ENCODE data around the gene NEMF. TPM values are rescaled to one million over a fixed set of nuclear protein-coding genes. Genes with fewer than 3 reads are reported as not detected.
A peak's percentile ranks its signal among the peaks of the same experiment; 100 is the strongest.
"Not testable (repeated sequence)": the region's sequence is repeated elsewhere in the genome, so short reads cannot be mapped to it uniquely, and the experiment has no call there.

NEMF gene, protein sequence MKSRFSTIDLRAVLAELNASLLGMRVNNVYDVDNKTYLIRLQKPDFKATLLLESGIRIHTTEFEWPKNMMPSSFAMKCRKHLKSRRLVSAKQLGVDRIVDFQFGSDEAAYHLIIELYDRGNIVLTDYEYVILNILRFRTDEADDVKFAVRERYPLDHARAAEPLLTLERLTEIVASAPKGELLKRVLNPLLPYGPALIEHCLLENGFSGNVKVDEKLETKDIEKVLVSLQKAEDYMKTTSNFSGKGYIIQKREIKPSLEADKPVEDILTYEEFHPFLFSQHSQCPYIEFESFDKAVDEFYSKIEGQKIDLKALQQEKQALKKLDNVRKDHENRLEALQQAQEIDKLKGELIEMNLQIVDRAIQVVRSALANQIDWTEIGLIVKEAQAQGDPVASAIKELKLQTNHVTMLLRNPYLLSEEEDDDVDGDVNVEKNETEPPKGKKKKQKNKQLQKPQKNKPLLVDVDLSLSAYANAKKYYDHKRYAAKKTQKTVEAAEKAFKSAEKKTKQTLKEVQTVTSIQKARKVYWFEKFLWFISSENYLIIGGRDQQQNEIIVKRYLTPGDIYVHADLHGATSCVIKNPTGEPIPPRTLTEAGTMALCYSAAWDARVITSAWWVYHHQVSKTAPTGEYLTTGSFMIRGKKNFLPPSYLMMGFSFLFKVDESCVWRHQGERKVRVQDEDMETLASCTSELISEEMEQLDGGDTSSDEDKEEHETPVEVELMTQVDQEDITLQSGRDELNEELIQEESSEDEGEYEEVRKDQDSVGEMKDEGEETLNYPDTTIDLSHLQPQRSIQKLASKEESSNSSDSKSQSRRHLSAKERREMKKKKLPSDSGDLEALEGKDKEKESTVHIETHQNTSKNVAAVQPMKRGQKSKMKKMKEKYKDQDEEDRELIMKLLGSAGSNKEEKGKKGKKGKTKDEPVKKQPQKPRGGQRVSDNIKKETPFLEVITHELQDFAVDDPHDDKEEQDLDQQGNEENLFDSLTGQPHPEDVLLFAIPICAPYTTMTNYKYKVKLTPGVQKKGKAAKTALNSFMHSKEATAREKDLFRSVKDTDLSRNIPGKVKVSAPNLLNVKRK
- 10 to 100 TPM; 42.8 to 80.8 (median 50.0) TPM for polyA plus RNA-seq (ENCODE audit: low read depth in 6 of 6)

DNA sequence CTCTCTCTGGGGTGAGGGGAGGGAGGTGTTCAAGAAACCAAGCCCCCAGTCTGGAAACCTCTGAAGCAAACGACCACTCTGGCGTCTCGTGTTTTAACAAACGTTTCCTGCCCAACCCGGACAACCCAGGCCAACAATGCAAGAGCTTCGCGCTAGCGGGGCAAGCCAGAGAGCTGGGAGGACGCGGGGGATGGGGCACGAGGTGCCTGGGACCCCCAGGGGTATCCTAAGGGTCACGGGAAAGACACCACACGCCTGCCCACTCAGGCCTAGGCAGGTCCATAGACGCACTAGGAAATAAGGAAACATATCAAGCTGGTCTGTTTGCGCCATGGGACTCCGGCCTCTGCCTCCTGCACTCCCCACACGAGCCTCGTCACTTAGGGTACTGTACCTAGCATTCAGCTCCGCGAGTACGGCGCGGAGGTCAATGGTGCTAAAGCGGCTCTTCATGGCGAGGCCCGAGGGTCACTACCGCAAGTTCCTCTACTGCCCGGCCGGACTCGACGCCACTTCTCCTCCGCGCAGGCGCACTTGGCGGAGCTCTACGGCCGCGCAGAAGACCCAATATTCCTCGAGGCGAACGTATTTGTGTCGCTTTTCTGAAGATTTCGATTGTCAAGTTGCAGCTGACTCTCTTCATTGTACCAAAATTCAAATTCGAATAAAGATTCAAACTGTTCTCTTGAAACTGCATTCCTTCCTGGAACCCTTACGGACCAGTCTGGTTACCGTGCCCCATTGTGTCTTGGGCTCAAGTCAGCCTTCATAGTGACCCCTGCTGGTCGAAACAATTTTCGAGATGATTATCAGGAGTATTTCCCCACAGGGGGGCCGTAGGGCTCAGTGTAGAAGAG lies at the start of gene NEMF:
Gene NEMF, minus strand, starts transcription at position 488 of the 857 bp plus-strand sequence. Its CDS starts 35 bp downstream, at position 453.
- H3K27me3 Mint-ChIP-seq, result no peaks in the 10 kb centered on the region

DNA sequence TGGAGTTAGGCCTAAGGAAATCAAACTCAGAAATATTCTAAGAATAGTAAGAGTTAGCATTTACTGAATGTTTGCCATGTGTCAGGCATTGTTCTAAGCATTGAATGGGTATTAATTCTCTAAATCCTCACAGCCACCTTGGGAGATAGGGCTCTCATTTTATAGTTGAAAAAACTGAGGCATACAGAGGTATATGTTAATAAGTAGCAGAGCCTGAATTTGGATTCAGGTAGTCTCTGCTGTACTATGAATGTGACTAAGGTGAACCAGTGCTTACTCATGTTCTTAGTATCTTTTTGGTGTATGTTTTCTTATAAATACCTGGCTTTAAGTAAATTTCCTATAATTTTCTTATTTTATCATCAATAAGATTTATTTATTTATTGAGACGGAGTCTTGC lies 48.4 kb upstream of the NEMF start:
- Mint-ChIP-seq H3K36me3 (peaks cover 0 to 9% of the 10 kb centered on the region in 2 donors), H3K27me3 (no peaks in the 10 kb centered on the region), H3K4me1 (peaks cover 31 to 47% (median 42%) of the 10 kb centered on the region in 3 donors), H3K4me3 (no peak overlapping the region), H3K27ac (peak overlapping the region in 2 of 6 donors; percentile 21 to 30), H3K9me3 (peaks cover 0 to 2% (median 0%) of the 10 kb centered on the region in 7 donors)
- no peak for ATAC-seq (ENCODE audit: low read depth in 2 of 2)
- DNase-seq, result no peak

More for the DNA sequence above, at the start of gene NEMF:
- DNase-seq (peak; percentile 85), ATAC-seq (ENCODE audit: low read depth in 2 of 2) (peak; percentile 82 to 84)
- Mint-ChIP-seq H3K4me3 (peak within 1 kb of the TSS; percentile 96 to 100 (median 98)), H3K36me3 (peaks cover 6 to 11% of the 10 kb centered on the region in 2 donors), H3K27ac (peak within 1 kb of the TSS; percentile 93 to 99 (median 97)), H3K9me3 (peaks cover 0 to 1% (median 0%) of the 10 kb centered on the region in 7 donors), H3K4me1 (peaks cover 23 to 57% (median 31%) of the 10 kb centered on the region in 3 donors)

DNA sequence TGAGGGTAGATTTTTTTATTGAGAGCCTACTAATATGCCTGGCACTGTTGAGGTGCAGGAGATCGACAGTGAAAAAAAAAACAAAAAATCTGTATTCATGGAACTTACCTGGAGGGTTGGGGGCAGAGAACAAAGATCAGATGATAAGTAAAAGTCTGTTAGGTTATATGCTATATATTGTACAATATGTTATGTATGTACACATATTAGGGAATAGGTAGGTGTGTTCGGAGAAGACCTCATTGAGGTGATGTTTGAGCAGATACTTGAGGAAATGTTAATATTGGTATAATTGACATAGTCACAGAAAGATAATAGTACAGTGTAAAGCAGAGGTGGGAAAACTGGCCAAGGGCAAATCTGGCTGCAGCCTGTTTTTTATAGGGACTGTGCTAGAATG lies 45.9 kb upstream of the NEMF start:
- Mint-ChIP-seq H3K4me3 (peak overlapping the region in 4 of 8 donors; percentile 7 to 38 (median 18)), H3K9me3 (no peaks in the 10 kb centered on the region), H3K27me3 (no peaks in the 10 kb centered on the region), H3K4me1 (peaks cover 42 to 56% (median 51%) of the 10 kb centered on the region in 3 donors), H3K36me3 (peaks cover 20 to 33% of the 10 kb centered on the region in 2 donors), H3K27ac (peak overlapping the region in 5 of 6 donors; percentile 1 to 89 (median 83))
- DNase-seq (no peak), ATAC-seq (ENCODE audit: low read depth in 2 of 2) (no peak)

DNA sequence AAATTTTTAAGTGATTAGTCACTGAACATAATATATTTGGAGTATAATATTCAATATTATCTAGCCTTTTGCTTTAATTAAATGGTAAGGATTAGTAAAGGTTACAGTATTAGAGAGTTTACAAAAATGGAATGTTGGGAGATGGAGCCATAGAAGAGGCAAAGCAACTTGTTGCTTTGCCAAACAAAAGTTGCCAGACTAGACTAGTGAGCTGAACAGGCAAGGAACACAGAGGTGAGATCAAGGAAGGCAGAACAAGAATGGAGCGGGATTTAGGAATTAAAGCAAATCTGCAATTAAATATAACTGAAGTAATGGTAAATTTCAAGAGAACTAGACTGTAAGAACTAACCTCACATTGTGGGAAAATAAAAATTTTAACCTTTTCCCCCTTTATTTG lies 45.4 kb upstream of the NEMF start:
- H3K4me1 Mint-ChIP-seq, result peaks cover 42 to 56% (median 51%) of the 10 kb centered on the region in 3 donors
- ATAC-seq (ENCODE audit: low read depth in 2 of 2), result no peak
- H3K4me3 Mint-ChIP-seq, result peak overlapping the region in 4 of 8 donors; percentile 13 to 69 (median 30)
- no peaks in the 10 kb centered on the region for H3K27me3 Mint-ChIP-seq
- no peaks in the 10 kb centered on the region for H3K9me3 Mint-ChIP-seq
- peak overlapping the region; percentile 54 to 89 (median 77) for H3K27ac Mint-ChIP-seq
- H3K36me3 Mint-ChIP-seq, result peaks cover 20 to 33% of the 10 kb centered on the region in 2 donors
- no peak for DNase-seq

DNA sequence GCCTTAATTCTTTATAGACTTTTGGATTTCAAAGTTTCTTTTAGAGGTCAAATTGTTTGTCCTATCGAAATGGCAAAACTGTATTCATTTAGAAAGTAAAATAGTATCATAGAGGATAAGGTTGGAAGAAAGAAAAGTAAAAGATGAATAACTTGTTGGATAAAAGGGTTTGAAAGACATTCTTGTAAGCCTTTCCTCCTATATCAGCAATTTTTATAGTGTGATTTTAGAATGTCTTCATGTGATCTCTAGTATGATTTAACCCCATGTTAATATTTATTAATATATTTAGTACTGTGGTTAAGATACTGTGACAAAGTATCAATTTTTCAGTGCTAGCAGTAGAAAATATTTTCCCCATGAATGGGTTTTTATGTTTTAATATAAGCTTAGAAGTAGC lies 44.8 kb upstream of the NEMF start:
- Mint-ChIP-seq H3K27me3 (no peaks in the 10 kb centered on the region), H3K4me1 (peaks cover 43 to 56% (median 54%) of the 10 kb centered on the region in 3 donors), H3K9me3 (no peaks in the 10 kb centered on the region), H3K27ac (peak overlapping the region in 5 of 6 donors; percentile 28 to 88 (median 84)), H3K36me3 (peaks cover 20 to 33% of the 10 kb centered on the region in 2 donors), H3K4me3 (peak overlapping the region in 7 of 8 donors; percentile 30 to 100 (median 87))
- no peak for ATAC-seq (ENCODE audit: low read depth in 2 of 2)
- DNase-seq, result no peak

DNA sequence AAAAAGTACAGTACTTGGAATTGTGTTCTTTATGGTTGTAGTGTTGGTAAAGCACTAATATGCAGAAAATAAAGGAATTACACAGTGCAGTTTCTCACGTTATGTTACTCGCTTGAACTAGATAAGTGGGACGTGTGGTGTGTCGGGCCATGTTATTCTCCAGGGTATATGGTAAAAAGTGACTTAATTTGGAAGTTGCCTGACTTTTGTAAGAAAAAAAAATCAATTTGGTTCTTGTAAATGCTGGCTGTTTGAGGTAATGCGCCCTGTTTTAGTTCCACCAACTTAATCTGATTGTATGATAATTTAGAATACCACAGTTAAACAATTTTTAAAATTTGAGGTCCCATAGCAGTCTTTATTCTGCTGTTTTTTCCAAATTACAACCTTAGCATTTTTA lies 44.4 kb upstream of the NEMF start:
- Mint-ChIP-seq H3K27ac (peak overlapping the region in 5 of 6 donors; percentile 28 to 88 (median 84)), H3K36me3 (peaks cover 20 to 29% of the 10 kb centered on the region in 2 donors), H3K4me3 (peak overlapping the region; percentile 25 to 100 (median 84)), H3K27me3 (no peaks in the 10 kb centered on the region), H3K9me3 (no peaks in the 10 kb centered on the region), H3K4me1 (peaks cover 42 to 56% (median 56%) of the 10 kb centered on the region in 3 donors)
- DNase-seq (no peak), ATAC-seq (ENCODE audit: low read depth in 2 of 2) (no peak)

DNA sequence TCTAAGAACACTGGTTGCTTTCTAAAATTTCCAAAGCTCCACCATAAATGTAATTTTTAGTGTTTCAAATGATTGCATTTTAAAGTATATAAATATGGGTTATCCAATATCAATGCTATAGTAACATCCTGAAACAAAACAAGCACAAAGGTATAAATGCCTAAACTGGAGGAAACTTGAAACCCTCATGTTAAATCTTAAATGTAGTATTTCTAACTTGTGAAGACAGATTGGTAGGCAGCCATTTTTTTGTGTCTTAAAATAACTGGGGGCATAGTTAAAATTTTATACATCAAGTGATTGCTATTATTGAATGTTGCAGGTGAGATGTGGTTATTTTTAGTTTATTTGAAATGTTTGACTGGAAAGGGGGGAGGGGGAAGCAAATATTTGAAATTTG lies 43.7 kb upstream of the NEMF start:
- not testable (repeated sequence) for ATAC-seq (ENCODE audit: low read depth in 2 of 2); DNase-seq; H3K27me3 Mint-ChIP-seq; H3K9me3 Mint-ChIP-seq
- H3K27ac Mint-ChIP-seq, result peak overlapping the region; percentile 16 to 84 (median 62)
- H3K36me3 Mint-ChIP-seq, result peaks cover 20 to 29% of the 10 kb centered on the region in 2 donors
- H3K4me3 Mint-ChIP-seq, result peak overlapping the region; percentile 47 to 100 (median 97)
- H3K4me1 Mint-ChIP-seq, result peaks cover 42 to 61% (median 57%) of the 10 kb centered on the region in 3 donors

DNA sequence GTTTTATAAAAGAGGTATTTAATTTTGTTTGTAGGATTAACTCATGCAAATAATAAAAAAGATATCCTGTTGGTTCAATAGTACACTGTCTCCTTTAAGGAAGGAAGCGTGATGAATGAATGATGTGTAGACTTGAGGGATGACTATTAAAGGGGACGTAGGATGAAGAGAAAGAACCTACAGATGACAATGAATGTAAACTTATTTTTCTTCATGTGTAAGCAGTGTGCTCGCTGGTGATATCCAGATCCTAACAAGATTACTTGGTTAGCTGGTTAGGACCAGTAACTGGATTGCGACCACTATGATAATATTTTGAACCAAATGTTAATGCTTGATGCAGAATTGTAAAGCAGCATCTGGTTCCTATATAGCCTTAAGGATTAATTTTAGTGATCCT lies 42.9 kb upstream of the NEMF start:
- no peak for DNase-seq
- Mint-ChIP-seq H3K9me3 (no peaks in the 10 kb centered on the region), H3K4me3 (peak overlapping the region; percentile 61 to 100 (median 97)), H3K36me3 (peaks cover 20 to 29% of the 10 kb centered on the region in 2 donors), H3K27ac (peak overlapping the region; percentile 58 to 97 (median 79)), H3K4me1 (peaks cover 42 to 61% (median 57%) of the 10 kb centered on the region in 3 donors), H3K27me3 (no peaks in the 10 kb centered on the region)
- no peak for ATAC-seq (ENCODE audit: low read depth in 2 of 2)

DNA sequence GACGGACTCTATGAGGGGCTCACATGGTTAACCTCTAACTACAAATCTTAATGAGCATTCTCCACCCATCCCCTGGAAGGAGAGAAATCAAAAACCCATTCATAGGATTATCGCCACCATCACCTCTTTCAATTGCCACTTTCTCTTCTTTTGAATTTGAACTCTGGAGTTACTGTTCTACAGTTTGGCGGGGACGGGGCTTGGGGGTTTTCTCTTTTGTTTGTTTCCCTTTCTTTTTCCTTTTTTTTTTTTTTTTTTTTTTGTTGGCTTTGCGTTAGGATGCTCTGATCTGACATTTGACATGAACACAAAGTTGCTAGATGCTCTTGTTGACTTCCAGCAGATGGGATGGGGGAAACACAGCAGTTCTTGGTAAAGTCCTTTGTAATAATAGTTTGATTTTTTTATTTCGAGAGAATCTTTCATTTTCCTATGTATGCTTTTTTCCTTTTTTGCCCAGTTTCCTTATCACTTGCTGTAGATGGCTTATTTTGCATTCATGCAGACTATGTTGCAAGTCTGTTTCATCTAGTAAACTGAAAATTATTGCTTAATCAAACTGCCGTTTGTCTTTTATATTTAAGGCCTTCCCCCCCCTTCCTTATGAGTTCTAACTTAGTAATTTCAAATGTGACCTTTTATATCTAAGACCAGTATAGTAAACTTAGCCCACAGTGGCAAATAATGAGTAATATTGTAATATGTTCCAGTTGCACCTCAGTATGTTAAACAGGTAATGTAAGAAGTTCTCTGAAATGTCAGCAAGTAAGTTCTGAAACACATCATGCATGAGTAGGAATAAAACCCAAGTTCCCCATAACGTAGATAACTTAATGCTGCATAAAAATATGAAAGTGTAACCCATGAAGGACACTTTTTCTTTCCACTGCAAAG lies 41.9 kb upstream of the NEMF start:
- not testable (repeated sequence) for H3K27me3 Mint-ChIP-seq; H3K9me3 Mint-ChIP-seq; ATAC-seq (ENCODE audit: low read depth in 2 of 2)
- Mint-ChIP-seq H3K36me3 (peaks cover 20 to 29% of the 10 kb centered on the region in 2 donors), H3K27ac (peak overlapping the region; percentile 95 to 100 (median 98)), H3K4me3 (peak overlapping the region; percentile 87 to 100 (median 98)), H3K4me1 (peaks cover 42 to 59% (median 54%) of the 10 kb centered on the region in 3 donors)
- DNase-seq, result peak; percentile 32

DNA sequence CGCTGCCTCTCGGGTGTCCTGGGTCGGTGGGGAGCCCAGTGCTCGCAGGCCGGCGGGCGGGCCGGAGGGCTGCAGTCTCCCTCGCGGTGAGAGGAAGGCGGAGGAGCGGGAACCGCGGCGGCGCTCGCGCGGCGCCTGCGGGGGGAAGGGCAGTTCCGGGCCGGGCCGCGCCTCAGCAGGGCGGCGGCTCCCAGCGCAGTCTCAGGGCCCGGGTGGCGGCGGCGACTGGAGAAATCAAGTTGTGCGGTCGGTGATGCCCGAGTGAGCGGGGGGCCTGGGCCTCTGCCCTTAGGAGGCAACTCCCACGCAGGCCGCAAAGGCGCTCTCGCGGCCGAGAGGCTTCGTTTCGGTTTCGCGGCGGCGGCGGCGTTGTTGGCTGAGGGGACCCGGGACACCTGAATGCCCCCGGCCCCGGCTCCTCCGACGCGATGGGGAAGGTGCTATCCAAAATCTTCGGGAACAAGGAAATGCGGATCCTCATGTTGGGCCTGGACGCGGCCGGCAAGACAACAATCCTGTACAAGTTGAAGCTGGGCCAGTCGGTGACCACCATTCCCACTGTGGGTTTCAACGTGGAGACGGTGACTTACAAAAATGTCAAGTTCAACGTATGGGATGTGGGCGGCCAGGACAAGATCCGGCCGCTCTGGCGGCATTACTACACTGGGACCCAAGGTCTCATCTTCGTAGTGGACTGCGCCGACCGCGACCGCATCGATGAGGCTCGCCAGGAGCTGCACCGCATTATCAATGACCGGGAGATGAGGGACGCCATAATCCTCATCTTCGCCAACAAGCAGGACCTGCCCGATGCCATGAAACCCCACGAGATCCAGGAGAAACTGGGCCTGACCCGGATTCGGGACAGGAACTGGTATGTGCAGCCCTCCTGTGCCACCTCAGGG lies 41.0 kb upstream of the NEMF start:
- peak; percentile 83 for DNase-seq
- Mint-ChIP-seq H3K4me3 (peak overlapping the region; percentile 87 to 100 (median 98)), H3K27me3 (no peaks in the 10 kb centered on the region), H3K27ac (peak overlapping the region; percentile 97 to 100 (median 100)), H3K4me1 (peaks cover 41 to 51% (median 46%) of the 10 kb centered on the region in 3 donors), H3K9me3 (no peaks in the 10 kb centered on the region), H3K36me3 (peaks cover 20 to 29% of the 10 kb centered on the region in 2 donors)
- peak; percentile 64 to 66 for ATAC-seq (ENCODE audit: low read depth in 2 of 2)
